OCI-LY1 (cell line): ENCODE data around the gene PARD3B.

Experiments used
- H2AFZ ChIP-seq: fragments of 200-600 bp; sonication (generic), shearing (Covaris generic); 2 replicates; pipeline ENCODE4 v1.6.0; 2014; ENCODE audit warnings: antibody characterized with exemption, mild to moderate bottlenecking, low read length
- H3F3A ChIP-seq: fragments of 200-600 bp; sonication (generic), shearing (Covaris generic); 2 replicates; pipeline ENCODE4 v1.6.0; 2014; ENCODE audit warnings: mild to moderate bottlenecking, antibody characterized with exemption, low read length, moderate library complexity; ENCODE audit not compliant: insufficient read depth
- H3K27ac ChIP-seq: fragments of 200-600 bp; sonication (generic); 2 replicates; pipeline ENCODE4 v1.5.1; 2014; ENCODE audit warnings: low read length, mixed run types, mild to moderate bottlenecking, low read depth; ENCODE audit not compliant: poor library complexity, severe bottlenecking
- H3K27me3 ChIP-seq: fragments of 200-600 bp; sonication (generic); 2 replicates; pipeline ENCODE4 v1.6.0; 2014; ENCODE audit warnings: antibody characterized with exemption, mild to moderate bottlenecking, low read length, moderate library complexity; ENCODE audit not compliant: insufficient read depth
- H3K36me3 ChIP-seq: fragments of 200-600 bp; sonication (generic); 2 replicates; pipeline ENCODE4 v1.6.1; 2014; ENCODE audit warnings: mild to moderate bottlenecking, antibody characterized with exemption, low read length, moderate library complexity, mixed read lengths; ENCODE audit not compliant: insufficient read depth
- H3K4me1 ChIP-seq: fragments of 200-600 bp; sonication (generic); 2 replicates; pipeline ENCODE4 v1.5.1; 2014; ENCODE audit warnings: mild to moderate bottlenecking, low read length, moderate library complexity; ENCODE audit not compliant: insufficient read depth, severe bottlenecking
- H3K4me2 ChIP-seq: fragments of 200-600 bp; sonication (generic), shearing (Covaris generic); 2 replicates; pipeline ENCODE4 v1.6.1; 2014; ENCODE audit warnings: low read length
- H3K4me3 ChIP-seq: fragments of 200-600 bp; sonication (generic); 2 replicates; pipeline ENCODE4 v1.5.1; 2014; ENCODE audit warnings: low read length, low read depth, mild to moderate bottlenecking, mixed read lengths; ENCODE audit not compliant: poor library complexity, severe bottlenecking
- H3K79me2 ChIP-seq: fragments of 200-600 bp; shearing (Covaris generic); 2 replicates; pipeline ENCODE4 v1.6.1; 2016; ENCODE audit warnings: mixed run types, low read length, mixed read lengths; ENCODE audit not compliant: insufficient read depth
- H3K9ac ChIP-seq: fragments of 200-600 bp; sonication (generic), shearing (Covaris generic); 2 replicates; pipeline ENCODE4 v1.6.1; 2014; ENCODE audit warnings: mild to moderate bottlenecking, low read length, mixed read lengths
- H3K9me2 ChIP-seq: fragments of 200-600 bp; sonication (generic), shearing (Covaris generic); 2 replicates; pipeline ENCODE4 v1.6.1; 2014; ENCODE audit warnings: low read depth, mild to moderate bottlenecking, low read length, mixed read lengths
- H3K9me3 ChIP-seq: fragments of 200-600 bp; shearing (Covaris generic); 2 replicates; pipeline ENCODE4 v1.6.1; 2014; ENCODE audit warnings: low read length, mixed read lengths
- H4K20me1 ChIP-seq: fragments of 200-600 bp; sonication (generic), shearing (Covaris generic); 2 replicates; pipeline ENCODE4 v1.6.0; 2016; ENCODE audit warnings: mild to moderate bottlenecking, low read length; ENCODE audit not compliant: insufficient read depth
- EZH2 ChIP-seq: fragments of 200-600 bp; sonication (generic), shearing (Covaris generic); IDR thresholded peaks from 2 replicates; pipeline ENCODE4 v1.8.0; 2017; ENCODE audit warnings: borderline replicate concordance, mixed run types, mild to moderate bottlenecking, antibody characterized with exemption, low read length, moderate library complexity, mixed read lengths
- TF ChIP-seq, protein P1 (sequence below): fragments of 200-600 bp; sonication (generic), shearing (Covaris generic); IDR thresholded peaks from 2 replicates; pipeline ENCODE4 v1.5.1; 2017; ENCODE audit warnings: mild to moderate bottlenecking, antibody characterized with exemption, low read length, moderate library complexity, mixed read lengths

PARD3B gene

DNA sequence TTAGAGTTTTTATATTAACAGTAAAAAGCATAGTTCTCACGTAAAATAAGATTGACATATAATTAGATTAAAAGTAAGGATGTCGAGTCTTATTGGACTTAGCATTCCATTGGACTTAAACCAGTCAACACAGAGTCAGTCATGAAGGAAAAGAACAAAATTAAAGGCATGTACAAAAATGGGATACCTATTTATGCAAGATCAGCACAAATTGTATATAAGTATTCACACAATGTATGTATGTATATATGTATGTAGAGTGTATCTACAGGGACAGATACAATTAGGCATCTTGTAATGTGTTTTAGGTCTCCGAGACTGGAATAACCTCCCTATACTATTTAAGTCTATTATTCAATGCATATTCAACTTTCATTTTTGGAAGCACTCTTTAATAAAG is 419.1 kb downstream of the PARD3B start:
- Histone ChIP-seq H3K27me3 (no peaks in the 10 kb centered on the region), H3F3A (no peaks in the 10 kb centered on the region), H3K4me1 (no peaks in the 10 kb centered on the region), H3K9me2 (no peaks in the 10 kb centered on the region), H2AFZ (no peak overlapping the region), H3K9ac (no peak overlapping the region), H3K9me3 (no peaks in the 10 kb centered on the region), H3K4me2 (no peak overlapping the region), H3K79me2 (no peaks in the 10 kb centered on the region), H3K36me3 (no peaks in the 10 kb centered on the region), H3K4me3 (no peak overlapping the region), H4K20me1 (no peaks in the 10 kb centered on the region), H3K27ac (no peak overlapping the region)
- no peak for TF ChIP-seq EZH2
- TF ChIP-seq, protein P1, sequence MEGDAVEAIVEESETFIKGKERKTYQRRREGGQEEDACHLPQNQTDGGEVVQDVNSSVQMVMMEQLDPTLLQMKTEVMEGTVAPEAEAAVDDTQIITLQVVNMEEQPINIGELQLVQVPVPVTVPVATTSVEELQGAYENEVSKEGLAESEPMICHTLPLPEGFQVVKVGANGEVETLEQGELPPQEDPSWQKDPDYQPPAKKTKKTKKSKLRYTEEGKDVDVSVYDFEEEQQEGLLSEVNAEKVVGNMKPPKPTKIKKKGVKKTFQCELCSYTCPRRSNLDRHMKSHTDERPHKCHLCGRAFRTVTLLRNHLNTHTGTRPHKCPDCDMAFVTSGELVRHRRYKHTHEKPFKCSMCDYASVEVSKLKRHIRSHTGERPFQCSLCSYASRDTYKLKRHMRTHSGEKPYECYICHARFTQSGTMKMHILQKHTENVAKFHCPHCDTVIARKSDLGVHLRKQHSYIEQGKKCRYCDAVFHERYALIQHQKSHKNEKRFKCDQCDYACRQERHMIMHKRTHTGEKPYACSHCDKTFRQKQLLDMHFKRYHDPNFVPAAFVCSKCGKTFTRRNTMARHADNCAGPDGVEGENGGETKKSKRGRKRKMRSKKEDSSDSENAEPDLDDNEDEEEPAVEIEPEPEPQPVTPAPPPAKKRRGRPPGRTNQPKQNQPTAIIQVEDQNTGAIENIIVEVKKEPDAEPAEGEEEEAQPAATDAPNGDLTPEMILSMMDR = no peak

DNA sequence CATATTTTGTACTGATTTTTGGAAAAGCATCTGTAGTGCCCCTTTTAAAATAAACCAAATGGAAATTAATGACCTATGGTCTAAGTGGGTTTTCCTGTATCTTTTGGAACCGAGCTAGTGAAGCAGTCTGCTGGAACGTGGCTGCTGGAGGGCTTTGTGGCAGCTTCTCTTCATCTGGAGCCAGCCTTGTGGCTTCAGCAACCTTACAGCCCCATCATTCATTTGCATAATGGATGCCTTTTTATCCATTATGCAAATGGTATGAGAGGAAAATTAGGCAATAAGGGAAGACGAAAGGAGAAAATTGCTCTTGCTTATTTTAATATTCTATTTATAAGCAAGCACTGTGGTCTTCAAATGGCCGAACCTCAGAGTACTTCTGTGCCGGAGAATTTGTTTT is 421.0 kb downstream of the PARD3B start:
- no peaks in the 10 kb centered on the region for H3K27me3 ChIP-seq
- H3K4me3 ChIP-seq = no peak overlapping the region
- H3K4me2 ChIP-seq = no peak overlapping the region
- no peaks in the 10 kb centered on the region for H4K20me1 ChIP-seq
- no peak overlapping the region for H3K9ac ChIP-seq
- no peaks in the 10 kb centered on the region for H3K79me2 ChIP-seq
- H3K9me3 ChIP-seq = no peaks in the 10 kb centered on the region
- no peaks in the 10 kb centered on the region for H3K36me3 ChIP-seq
- no peak overlapping the region for H3K27ac ChIP-seq
- no peak overlapping the region for H2AFZ ChIP-seq
- H3F3A ChIP-seq = no peaks in the 10 kb centered on the region
- TF ChIP-seq, protein P1 = no peak
- TF ChIP-seq EZH2 = no peak
- H3K9me2 ChIP-seq = no peaks in the 10 kb centered on the region
- no peaks in the 10 kb centered on the region for H3K4me1 ChIP-seq

DNA sequence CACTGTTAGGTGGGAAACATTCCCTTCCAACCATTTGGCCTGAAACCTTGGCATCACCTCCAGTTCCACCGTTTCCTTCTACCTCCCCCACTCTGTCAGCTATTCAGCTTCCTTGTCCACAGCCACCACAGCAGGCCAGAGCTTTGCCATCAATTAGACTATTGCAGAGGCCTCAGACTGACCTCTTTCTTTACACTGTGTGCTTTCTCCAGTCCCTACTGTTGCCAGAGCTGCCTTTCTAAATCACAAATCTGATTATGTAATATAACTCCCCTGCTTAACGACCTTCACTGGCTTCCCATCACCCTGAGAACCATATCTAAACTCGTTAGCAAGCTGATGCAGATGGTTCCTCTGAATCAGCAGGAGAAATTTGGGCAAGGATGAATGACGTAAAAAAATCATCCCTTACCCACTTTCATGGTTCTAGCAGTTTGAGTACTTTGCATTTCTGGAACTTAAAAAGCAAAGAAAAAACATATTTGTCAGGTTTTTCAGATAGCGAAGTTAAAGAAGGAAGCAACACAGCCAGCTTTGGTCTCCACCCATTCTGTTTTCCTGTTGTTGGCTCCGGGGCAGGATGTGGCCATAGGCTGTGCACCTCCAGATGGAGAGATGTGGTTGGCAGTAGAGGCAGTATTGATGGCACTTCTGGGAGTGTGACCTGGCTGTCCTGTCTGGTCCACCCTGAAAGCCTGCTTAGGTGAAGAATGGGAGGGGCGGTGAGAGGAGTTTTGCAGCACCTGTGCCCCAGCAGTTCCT is 422.1 kb downstream of the PARD3B start:
- Histone ChIP-seq H3K36me3 (no peaks in the 10 kb centered on the region), H3K9me2 (no peaks in the 10 kb centered on the region), H3F3A (no peaks in the 10 kb centered on the region), H3K27ac (no peak overlapping the region), H3K4me2 (no peak overlapping the region), H3K4me1 (no peaks in the 10 kb centered on the region), H2AFZ (no peak overlapping the region), H3K4me3 (no peak overlapping the region), H3K27me3 (no peaks in the 10 kb centered on the region), H3K79me2 (no peaks in the 10 kb centered on the region), H3K9me3 (no peaks in the 10 kb centered on the region), H4K20me1 (no peaks in the 10 kb centered on the region), H3K9ac (no peak overlapping the region)
- no peak for TF ChIP-seq EZH2
- TF ChIP-seq, protein P1 = no peak
